PC-9 (cell line): Measurements from ENCODE around the gene TMEM117. TPM values are rescaled to one million over a fixed set of nuclear protein-coding genes. Genes with fewer than 3 reads are reported as not detected.

Experiments used
- BruUV-seq: library from RNA; stranded (reverse); fragments of 400-500 nt; replicated peaks from 2 replicates; lab custom pipeline; 2021; lab: Mats Ljungman, UMichigan
- CTCF ChIA-PET: fragments of 300-600 bp; sonication (Branson Sonifier 250); formaldehyde crosslinking; loops from one replicate; lab custom pipeline; 2022; ENCODE audit warnings: antibody characterized with exemption; lab: Charles Lee
- POLR2A ChIA-PET: fragments of 300-600 bp; sonication (Branson Sonifier 250); formaldehyde crosslinking; loops from one replicate; lab custom pipeline; 2022; ENCODE audit warnings: antibody characterized with exemption; ENCODE audit not compliant: unreplicated experiment; lab: Charles Lee
- DNase-seq, 2 experiments: peaks; one replicate each; pipeline versions ENCODE4 v3.0.0 to v3.0.0-alpha.2; 2015 to 2022; ENCODE audit warnings: mixed read lengths in 1 of 2
- H2AFZ ChIP-seq: fragments of 200-600 bp; sonication (generic); 2 replicates; pipeline ENCODE4 v1.8.1; 2017; ENCODE audit warnings: antibody characterized with exemption
- H3F3A ChIP-seq: fragments of 200-600 bp; sonication (generic); 2 replicates; pipeline ENCODE4 v1.8.1; 2017; ENCODE audit warnings: antibody characterized with exemption, mild to moderate bottlenecking, low read depth; ENCODE audit not compliant: insufficient read depth
- H3K27ac ChIP-seq: fragments of 200-600 bp; sonication (generic); 2 replicates; pipeline ENCODE4 v1.6.1; 2016; ENCODE audit warnings: mixed run types
- H3K27me3 ChIP-seq: fragments of 200-600 bp; sonication (generic); 2 replicates; pipeline ENCODE4 v1.6.1; 2016; ENCODE audit warnings: low read depth, mixed run types; ENCODE audit not compliant: insufficient read depth
- H3K36me3 ChIP-seq: fragments of 200-600 bp; sonication (generic); 2 replicates; pipeline ENCODE4 v1.6.1; 2016; ENCODE audit warnings: low read depth, mixed run types
- H3K4me1 ChIP-seq: fragments of 200-600 bp; sonication (generic); replicated peaks from 2 replicates; pipeline ENCODE4 v1.6.1; 2016; ENCODE audit warnings: mixed run types; ENCODE audit not compliant: insufficient read depth
- H3K4me2 ChIP-seq: fragments of 200-600 bp; sonication (generic); 2 replicates; pipeline ENCODE4 v1.6.1; 2017; ENCODE audit warnings: mixed run types
- H3K4me3 ChIP-seq: fragments of 200-600 bp; sonication (generic); 2 replicates; pipeline ENCODE4 v1.6.1; 2016; ENCODE audit warnings: mixed run types
- H3K79me2 ChIP-seq: fragments of 200-600 bp; sonication (generic); 2 replicates; pipeline ENCODE4 v1.6.1; 2017; ENCODE audit warnings: low read depth, mixed run types
- H3K9me2 ChIP-seq: fragments of 200-600 bp; sonication (generic); 2 replicates; pipeline ENCODE4 v1.8.1; 2017; ENCODE audit warnings: mild to moderate bottlenecking; ENCODE audit not compliant: insufficient read depth
- H3K9me3 ChIP-seq: fragments of 200-600 bp; sonication (generic); 2 replicates; pipeline ENCODE4 v1.8.1; 2016; ENCODE audit warnings: low read depth; ENCODE audit not compliant: insufficient read depth
- H4K20me1 ChIP-seq: fragments of 200-600 bp; sonication (generic); 2 replicates; pipeline ENCODE4 v1.8.1; 2017; ENCODE audit not compliant: insufficient read depth
- CTCF ChIP-seq: fragments of 200-600 bp; sonication (generic); conservative IDR thresholded peaks from 2 replicates; pipeline ENCODE4 v1.6.1; 2017; ENCODE audit warnings: mixed run types, antibody characterized with exemption, mild to moderate bottlenecking, moderate library complexity
- EZH2 ChIP-seq: fragments of 200-600 bp; sonication (generic); IDR thresholded peaks from 2 replicates; pipeline ENCODE4 v1.8.0; 2017; ENCODE audit warnings: antibody characterized with exemption, low read depth
- intact Hi-C: fragments of 100-400 bp; cut with micrococcal nuclease; formaldehyde crosslinking; loops from one replicate; pipeline ENCODE4 v1.10.0; 2022; ENCODE audit not compliant: unreplicated experiment
- total RNA-seq: library from RNA; stranded (reverse); gene quantifications from 2 replicates; pipeline ENCODE4 v1.2.3, GENCODE V29; 2021

Gene TMEM117
- total RNA-seq, 1 experiment from 2014 or later: 2.0 TPM

GRCh38 chr12:43979450-43979849 is 143.6 kb downstream of the TMEM117 start:
- no peaks in the 10 kb centered on the region for H3K36me3 ChIP-seq
- H3K79me2 ChIP-seq: no peaks in the 10 kb centered on the region
- intact Hi-C loops: no loop called here
- TF ChIP-seq EZH2: no peak
- TF ChIP-seq CTCF: no peak
- no peaks in the 10 kb centered on the region for H3K9me2 ChIP-seq
- no peaks in the 10 kb centered on the region for H4K20me1 ChIP-seq
- ChIA-PET POLR2A (interaction anchor here (0.6 kb wide), 1 partner anchor 369 kb away, joined by 3 read pairs; no protein-coding TSS in a partner anchor), CTCF (no interaction called here)
- no peaks in the 10 kb centered on the region for H3F3A ChIP-seq
- no peaks in the 10 kb centered on the region for H3K4me1 ChIP-seq
- no peak overlapping the region for H3K4me2 ChIP-seq
- no peak for DNase-seq
- no peak overlapping the region for H3K27ac ChIP-seq
- no peaks in the 10 kb centered on the region for H3K27me3 ChIP-seq
- no TSS peak for BruUV-seq
- no peaks in the 10 kb centered on the region for H3K9me3 ChIP-seq
- H2AFZ ChIP-seq: no peak overlapping the region
- H3K4me3 ChIP-seq: no peak overlapping the region

- DNase-seq: no peak
- H3K27ac ChIP-seq: no peak overlapping the region
- no peaks in the 10 kb centered on the region for H3K9me3 ChIP-seq
- H3F3A ChIP-seq: no peaks in the 10 kb centered on the region
- no peaks in the 10 kb centered on the region for H3K36me3 ChIP-seq
- intact Hi-C loops: no loop called here
- no peaks in the 10 kb centered on the region for H3K27me3 ChIP-seq
- H2AFZ ChIP-seq: no peak overlapping the region
- no peaks in the 10 kb centered on the region for H4K20me1 ChIP-seq
- no TSS peak for BruUV-seq
- no peaks in the 10 kb centered on the region for H3K79me2 ChIP-seq
- no peak for TF ChIP-seq CTCF
- TF ChIP-seq EZH2: no peak
- ChIA-PET CTCF (no interaction called here), POLR2A (interaction anchor here (0.7 kb wide), 1 partner anchor 1105 kb away, joined by 6 read pairs; no protein-coding TSS in a partner anchor)
- no peak overlapping the region for H3K4me2 ChIP-seq
- H3K4me1 ChIP-seq: no peaks in the 10 kb centered on the region
- H3K9me2 ChIP-seq: no peaks in the 10 kb centered on the region
- no peak overlapping the region for H3K4me3 ChIP-seq
These were observed 144.8 kb downstream of the TMEM117 start for GRCh38 chr12:43980627-43981191.

- Histone ChIP-seq H3K4me3 (no peak overlapping the region), H3K9me2 (no peaks in the 10 kb centered on the region), H3K27ac (no peak overlapping the region), H3F3A (no peaks in the 10 kb centered on the region), H3K36me3 (no peaks in the 10 kb centered on the region), H3K27me3 (no peaks in the 10 kb centered on the region), H3K4me2 (no peak overlapping the region), H4K20me1 (no peaks in the 10 kb centered on the region), H3K9me3 (no peaks in the 10 kb centered on the region), H3K4me1 (no peaks in the 10 kb centered on the region), H2AFZ (no peak overlapping the region), H3K79me2 (no peaks in the 10 kb centered on the region)
- POLR2A ChIA-PET: no interaction called here
- no peak for TF ChIP-seq EZH2
- TF ChIP-seq CTCF: no peak
- BruUV-seq: no TSS peak
- no peak for DNase-seq
- CTCF ChIA-PET: no interaction called here
- intact Hi-C loops: no loop called here
These were observed 145.8 kb downstream of the TMEM117 start for GRCh38 chr12:43981726-43982125.
